LNCAP (cell line): ENCODE measurements around the gene PARP8.

Experiments used
- CTCF ChIP-seq: fragments of 450-650 bp; IDR thresholded peaks from 2 replicates; pipeline ENCODE4 v1.5.1; 2017; ENCODE audit warnings: mild to moderate bottlenecking

Gene PARP8

GRCh38 chr5:50657044-50657443 lies 9.4 kb upstream of the PARP8 start:
- TF ChIP-seq CTCF: no peak

GRCh38 chr5:50658246-50658645 lies 8.2 kb upstream of the PARP8 start:
- TF ChIP-seq CTCF: no peak

- no peak for TF ChIP-seq CTCF
Measured at GRCh38 chr5:50663636-50664035, 2.8 kb upstream of the PARP8 start.

GRCh38 chr5:50665091-50665490 lies 1.3 kb upstream of the PARP8 start:
- no peak for TF ChIP-seq CTCF

- no peak for TF ChIP-seq CTCF
Measured at GRCh38 chr5:50667023-50667652, 701 bp downstream of the PARP8 start.

GRCh38 chr5:50667653-50668595 lies 1.5 kb downstream of the PARP8 start:
- TF ChIP-seq CTCF: no peak

- no peak for TF ChIP-seq CTCF
Measured at GRCh38 chr5:50672663-50673062, 6.2 kb downstream of the PARP8 start.
